NCI-H128 (cell line): ENCODE results near the gene OR52K2.
"Not testable (repeated sequence)": the region's sequence is repeated elsewhere in the genome, so short reads cannot be mapped to it uniquely, and the experiment has no call there.

Source experiments
- DNase-seq: peaks from one replicate; lab custom pipeline; 2025; ENCODE audit not compliant: unreplicated experiment; lab: John Stamatoyannopoulos, UW

OR52K2 gene

GRCh38 chr11:4448995-4449394, at the start of gene OR52K2:
OR52K2 (plus strand) TSS chr11:4449295; CDS start chr11:4449340, 45 bp downstream.
- DNase-seq = no peak

GRCh38 chr11:4406206-4406605, 42.9 kb upstream of the OR52K2 start:
- not testable (repeated sequence) for DNase-seq

- no peak for DNase-seq
Observed at GRCh38 chr11:4416306-4416705, 32.8 kb upstream of the OR52K2 start.

DNA sequence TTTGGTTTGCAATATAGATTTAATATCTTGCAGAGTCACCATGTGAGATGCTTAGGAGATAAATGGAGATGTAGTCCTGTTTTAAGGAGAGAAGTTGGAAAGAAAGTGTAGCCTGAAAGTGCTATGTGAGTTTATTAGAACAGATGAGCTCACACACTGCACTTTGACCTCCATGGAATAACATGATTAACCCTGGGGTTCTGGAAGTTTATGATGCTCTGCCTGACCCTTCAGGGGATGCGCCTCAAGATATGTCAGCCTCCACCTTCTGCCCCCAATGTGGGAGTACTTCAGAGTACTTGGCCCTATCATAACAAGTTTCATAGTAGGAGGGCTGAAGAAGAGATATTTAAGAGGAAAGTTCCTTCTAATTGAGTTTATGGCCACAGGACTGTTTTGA, 32.3 kb upstream of the OR52K2 start:
- DNase-seq = no peak

DNA sequence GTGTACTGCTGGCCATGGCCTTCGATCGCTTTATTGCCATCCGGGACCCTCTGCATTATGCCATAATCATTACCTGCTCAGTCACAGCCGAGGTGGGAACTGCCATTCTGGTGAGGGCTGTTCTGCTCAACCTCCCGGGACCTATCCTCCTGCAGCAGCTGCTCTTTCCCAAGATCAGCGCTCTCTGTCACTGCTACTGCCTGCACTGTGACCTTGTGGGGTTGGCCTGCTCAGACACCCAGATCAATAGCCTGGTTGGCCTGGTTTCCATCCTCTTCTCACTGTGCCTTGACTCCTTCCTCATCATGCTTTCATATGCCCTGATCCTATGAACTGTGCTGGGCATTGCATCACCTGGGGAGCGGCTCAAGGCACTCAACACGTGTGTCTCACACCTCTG, 30.7 kb upstream of the OR52K2 start:
- no peak for DNase-seq

- DNase-seq = no peak
Observed at GRCh38 chr11:4430051-4430450, 19.0 kb upstream of the OR52K2 start.

DNA sequence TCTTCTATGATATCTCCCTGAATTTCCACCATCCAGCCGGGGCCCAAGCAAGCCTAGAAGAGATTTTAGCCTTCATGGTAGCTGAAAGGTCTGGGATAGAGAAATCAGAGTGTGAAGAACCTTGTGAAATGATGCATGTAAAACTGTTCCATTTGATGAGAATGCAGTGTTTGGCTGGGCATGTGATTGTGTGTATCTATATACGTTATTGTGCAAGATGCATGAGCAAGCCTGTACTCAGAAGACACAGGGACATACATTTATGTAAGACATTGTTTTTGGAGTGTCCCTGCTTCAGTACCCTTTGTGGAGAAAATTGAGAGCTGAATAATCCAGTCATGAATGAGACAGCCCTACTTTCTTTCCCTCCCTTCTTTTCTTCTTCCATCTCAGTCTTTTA, 15.2 kb upstream of the OR52K2 start:
- no peak for DNase-seq

DNA sequence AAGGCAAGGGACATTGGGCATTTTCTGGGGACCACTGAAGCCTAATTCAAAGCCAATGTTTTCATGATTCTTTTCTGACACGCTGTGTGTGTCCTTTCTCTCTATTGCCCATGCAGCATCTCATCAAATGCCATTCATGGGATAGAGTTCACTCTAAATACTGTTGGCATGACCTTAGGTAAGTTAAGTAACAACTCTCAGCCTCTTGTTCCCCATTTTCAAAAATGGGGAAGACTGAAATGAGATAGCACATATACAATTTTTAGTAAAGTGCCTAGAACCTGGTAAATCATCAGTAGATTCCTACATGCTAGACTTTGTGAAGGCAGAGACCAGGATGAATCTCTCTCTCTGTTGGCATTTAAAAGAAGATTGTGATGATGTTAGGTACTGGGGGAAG, 12.7 kb upstream of the OR52K2 start:
- no peak for DNase-seq

GRCh38 chr11:4441515-4441914, 7.6 kb upstream of the OR52K2 start:
- DNase-seq = no peak

GRCh38 chr11:4443232-4443891, 5.7 kb upstream of the OR52K2 start:
- DNase-seq = no peak

DNA sequence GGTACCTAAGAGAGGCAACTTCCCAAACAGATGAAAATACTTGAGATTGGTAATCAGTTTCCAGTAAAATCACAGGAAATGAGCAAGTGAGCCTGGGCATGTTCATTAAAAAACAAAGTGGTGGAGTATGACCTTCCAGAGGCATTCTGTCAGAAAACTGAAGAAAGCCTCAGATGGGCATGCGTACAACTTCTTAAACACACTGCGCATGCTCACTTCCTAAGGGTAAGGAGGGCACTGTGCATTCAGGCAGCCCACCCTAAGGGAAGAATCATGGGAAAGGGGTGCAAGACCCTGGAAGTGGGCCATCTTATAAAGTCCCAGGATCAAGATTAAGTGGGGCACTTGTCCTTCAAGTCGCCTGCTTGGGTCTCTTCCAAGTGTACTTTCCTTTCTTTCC, 4.0 kb downstream of the OR52K2 start:
- no peak for DNase-seq

DNA sequence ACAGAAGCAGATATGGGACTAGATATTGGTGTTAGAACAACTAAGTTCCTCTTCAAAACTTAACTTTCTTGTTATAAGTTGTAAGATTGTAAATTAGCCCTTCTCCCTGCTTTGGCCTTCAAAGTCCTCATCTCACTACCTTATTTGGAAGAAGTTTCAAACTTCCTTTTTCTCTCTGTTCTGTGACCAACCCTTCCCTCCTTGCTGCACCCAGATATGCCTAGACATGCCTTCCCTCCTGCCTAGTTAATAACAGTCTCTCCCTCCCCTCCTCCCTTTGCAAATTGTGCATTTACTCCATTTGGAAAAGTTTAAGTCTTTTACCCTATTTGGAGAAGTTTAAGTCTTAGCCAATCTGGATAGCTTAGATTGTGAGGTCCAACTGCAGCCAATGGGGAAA, 4.9 kb downstream of the OR52K2 start:
- no peak for DNase-seq

- DNase-seq = no peak
Observed at GRCh38 chr11:4455419-4455818, 6.3 kb downstream of the OR52K2 start.

DNA sequence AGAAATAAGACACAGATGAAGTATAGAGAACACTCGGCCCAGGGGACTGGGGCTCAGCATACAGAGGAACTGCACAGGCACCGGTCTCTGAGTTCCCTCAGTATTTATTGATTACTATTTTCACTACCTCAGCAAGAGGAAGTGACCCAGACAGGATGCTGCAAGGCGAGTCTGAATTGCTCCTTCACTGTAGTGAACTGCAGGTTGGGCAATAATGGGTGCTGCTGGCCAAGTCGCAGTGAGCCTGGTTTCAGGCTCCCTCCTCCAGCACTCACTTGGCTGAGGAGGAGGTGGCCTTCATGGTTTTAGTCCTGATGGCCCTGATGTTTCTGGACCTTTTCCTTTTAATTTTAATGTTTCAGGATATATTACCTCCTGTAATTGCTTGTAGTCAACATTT, 10.4 kb downstream of the OR52K2 start:
- DNase-seq = no peak

- DNase-seq = no peak
Observed at GRCh38 chr11:4460151-4460550, 11.1 kb downstream of the OR52K2 start.

DNA sequence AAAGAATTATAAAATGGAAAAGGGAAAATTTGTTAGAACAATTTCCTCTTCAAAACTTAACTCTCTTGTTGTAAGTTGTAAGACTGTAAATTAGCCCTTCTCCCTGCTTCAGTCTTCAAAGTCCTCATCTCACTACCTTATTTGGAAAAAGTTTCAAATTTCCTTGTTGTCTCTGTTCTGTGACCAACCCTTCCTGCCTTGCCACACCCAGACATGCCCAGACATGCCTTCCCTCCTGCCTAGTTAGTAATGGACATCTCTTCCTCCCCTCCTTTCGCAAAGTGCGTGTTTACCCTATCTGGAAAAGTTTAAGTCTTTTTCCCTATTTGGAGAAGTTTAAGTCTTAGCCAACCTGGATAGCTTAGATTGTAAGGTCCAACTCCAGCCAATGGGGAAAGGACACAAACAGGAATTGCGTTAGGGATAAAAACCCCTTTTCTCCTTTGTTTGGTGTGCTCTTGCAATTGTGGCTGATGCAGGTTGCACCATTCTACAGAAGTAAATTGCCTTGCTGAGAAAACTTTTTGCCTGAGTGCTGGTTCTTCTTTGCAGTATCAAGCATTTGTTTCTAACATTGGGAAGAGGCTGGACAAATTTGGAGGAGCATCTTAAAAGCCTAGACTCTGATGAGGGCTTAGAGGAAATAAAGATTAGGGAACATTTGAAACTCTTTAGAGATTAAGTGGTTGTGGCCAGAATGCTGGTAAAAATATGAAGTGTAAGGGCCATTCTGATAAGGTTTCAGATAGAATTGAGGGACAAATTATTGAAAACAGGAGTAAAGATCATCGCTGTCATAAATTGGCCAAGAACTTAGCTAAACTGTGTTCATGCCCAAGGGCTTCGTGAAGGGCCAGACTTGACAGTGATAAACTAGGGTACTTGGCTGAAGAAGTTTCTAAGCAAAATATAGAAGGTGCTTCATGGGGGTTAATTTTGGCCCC, 15.4 kb downstream of the OR52K2 start:
- DNase-seq = no peak

DNA sequence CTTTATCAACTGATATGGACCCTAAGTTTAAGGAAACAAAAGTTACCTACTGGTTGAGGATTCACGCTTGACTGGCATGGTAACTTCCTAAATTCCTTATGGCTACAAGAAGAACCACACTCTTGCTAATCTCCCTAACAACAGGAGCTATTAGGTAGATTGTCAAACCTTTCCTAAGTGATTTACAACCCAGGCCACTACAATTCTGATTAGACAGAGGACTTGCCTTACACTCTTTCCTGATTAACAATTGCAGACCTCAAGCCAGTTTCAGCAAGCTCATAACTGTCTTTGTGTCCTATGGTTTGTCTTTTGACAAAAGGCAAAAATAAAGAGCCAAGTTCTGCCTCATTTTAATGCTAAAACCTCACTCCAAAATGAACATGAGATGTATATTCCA, 16.3 kb downstream of the OR52K2 start:
- DNase-seq = no peak

DNA sequence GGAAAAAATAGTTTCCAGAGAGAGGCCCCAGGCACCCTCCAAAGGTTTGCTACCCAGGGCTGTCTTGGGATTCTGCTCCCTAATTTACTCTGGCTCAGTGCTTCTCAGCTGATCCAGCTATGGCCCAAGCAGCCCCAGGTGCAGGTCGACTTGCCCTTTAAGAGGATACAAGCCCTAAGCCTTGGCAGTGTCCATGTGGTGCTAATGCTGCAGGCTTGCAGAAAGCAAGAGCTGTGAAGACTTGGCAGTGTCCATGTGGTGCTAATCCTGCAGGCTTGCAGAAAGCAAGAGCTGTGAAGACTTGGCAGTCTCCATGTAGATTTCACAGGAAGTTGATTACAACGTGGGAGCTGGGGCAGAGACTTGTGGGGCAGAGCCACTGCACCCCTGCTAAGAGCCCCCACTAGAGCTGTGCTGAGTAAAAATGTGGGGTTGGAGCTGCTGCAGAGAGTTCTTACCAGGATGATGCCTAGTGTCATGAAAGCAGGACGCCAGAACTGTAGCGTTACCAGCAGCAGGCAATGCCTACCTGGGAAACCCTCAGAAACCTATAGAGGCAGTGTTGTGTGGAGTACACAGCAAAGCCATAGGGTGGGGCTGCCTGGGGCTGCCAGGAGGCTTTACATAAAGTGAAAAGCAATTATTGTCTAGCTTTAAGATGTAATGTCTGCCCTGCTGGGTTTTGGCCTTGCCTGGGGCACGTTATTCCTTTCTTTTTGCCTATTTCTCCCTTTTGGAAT, 17.2 kb downstream of the OR52K2 start:
- DNase-seq = no peak

GRCh38 chr11:4466871-4467442, 17.9 kb downstream of the OR52K2 start:
- no peak for DNase-seq

GRCh38 chr11:4467811-4468606, 18.9 kb downstream of the OR52K2 start:
- DNase-seq = no peak

DNA sequence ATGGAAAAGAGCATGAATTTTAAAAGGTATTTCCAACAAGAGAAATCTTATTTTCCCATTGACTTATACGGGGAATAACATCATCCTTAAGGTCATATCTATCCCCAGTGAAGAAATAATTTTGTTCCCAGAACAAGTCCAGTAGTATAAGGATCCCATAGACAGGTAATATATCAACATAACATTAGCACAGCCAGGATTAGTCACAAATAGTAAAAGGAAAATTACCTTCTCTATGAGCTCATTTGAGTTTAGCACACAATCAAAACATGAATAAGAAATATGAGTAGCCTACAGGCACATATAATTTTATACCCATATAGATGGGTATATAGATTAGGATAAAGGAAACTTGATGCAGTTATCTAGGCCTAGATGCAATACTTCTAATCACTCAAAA, 30.5 kb downstream of the OR52K2 start:
- no peak for DNase-seq
